Ovary (tissue), 3 donors: ENCODE results near the gene WIPI1.

Experiments
- EP300 ChIP-seq: sonication (generic); formaldehyde crosslinking; IDR thresholded peaks from one replicate; pipeline ENCODE4 v1.6.1; 2017; ENCODE audit warnings: antibody characterized with exemption
- POLR2A ChIP-seq: fragments of 450-650 bp; IDR thresholded peaks from one replicate; pipeline ENCODE4 v1.6.1; 2017; ENCODE audit warnings: antibody characterized with exemption, mild to moderate bottlenecking, moderate library complexity
- TF ChIP-seq, protein P1 (sequence below), 3 donors: fragments of 450-650 bp in 2 of 3; fragments of 200-600 bp in 1 of 3; IDR thresholded peaks; one replicate each; pipeline versions ENCODE4 v1.5.1 to v1.8.0; 2016 to 2022; ENCODE audit warnings: antibody characterized with exemption in 3 of 3, mild to moderate bottlenecking in 1 of 3
- donor health status: DM: no; HTN: no; CAD: no.

DNA sequence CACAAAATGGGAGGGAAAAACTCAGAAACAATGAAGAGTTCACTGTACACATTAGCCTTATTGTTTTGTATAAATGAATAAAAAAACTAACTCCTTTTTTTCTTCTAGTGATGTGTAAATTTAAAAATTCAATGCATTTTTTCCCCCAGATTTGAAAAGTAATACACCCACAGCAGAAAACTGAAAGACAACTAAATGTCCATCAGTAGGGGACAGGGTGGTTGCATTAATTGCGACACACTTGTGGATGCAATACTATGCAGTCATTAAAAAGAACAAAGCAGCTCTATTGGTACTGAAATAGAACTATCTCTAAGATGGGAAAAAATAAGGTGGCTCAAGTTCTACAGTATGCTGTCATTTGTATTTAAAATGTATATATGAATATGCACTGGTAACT lies 13.7 kb upstream of the WIPI1 start:
- TF ChIP-seq POLR2A (no peak), EP300 (no peak)
- TF ChIP-seq, protein P1, sequence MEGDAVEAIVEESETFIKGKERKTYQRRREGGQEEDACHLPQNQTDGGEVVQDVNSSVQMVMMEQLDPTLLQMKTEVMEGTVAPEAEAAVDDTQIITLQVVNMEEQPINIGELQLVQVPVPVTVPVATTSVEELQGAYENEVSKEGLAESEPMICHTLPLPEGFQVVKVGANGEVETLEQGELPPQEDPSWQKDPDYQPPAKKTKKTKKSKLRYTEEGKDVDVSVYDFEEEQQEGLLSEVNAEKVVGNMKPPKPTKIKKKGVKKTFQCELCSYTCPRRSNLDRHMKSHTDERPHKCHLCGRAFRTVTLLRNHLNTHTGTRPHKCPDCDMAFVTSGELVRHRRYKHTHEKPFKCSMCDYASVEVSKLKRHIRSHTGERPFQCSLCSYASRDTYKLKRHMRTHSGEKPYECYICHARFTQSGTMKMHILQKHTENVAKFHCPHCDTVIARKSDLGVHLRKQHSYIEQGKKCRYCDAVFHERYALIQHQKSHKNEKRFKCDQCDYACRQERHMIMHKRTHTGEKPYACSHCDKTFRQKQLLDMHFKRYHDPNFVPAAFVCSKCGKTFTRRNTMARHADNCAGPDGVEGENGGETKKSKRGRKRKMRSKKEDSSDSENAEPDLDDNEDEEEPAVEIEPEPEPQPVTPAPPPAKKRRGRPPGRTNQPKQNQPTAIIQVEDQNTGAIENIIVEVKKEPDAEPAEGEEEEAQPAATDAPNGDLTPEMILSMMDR (IDR thresholded peaks at IDR 0.05): no peak
